ENCODE measurements around the gene EDEM3.

The EDEM3 gene

DNA sequence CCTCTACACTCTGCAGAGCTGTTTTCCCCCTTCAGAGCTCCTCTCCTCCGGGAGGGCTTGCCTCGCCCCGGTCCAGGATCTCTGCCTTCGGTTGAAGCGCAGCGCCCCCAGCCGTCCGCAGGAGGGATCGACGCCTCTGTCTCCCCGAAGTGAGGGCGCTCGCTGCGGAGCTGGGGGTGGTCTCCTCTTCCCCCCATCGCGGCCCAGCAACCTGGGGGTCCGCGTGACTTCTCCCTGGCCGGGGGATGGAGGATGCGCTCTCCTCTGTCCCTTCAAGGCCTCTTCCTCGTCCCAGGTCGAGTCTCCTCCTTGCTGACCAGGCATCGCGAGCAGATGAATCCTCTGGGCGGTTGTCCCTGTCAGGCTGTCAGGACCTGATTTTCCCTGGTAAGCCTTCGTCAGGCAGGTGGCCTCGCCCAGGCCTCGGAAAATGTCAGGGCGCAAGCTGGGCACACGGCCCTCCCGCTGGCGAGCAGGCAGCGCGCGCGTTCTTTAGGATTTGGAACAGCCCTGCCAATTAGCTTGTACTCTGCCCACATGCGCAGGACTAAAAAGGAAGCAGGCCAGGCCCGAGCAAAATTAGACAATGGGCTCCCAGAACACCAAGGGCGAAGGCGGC, 90.5 kb downstream of the EDEM3 start:
- H3K27me3 ChIP-seq (replicated peaks; ENCODE audit: control insufficient read depth, insufficient read depth, low read length) = no peaks in the 10 kb centered on the region
- peak overlapping the region; percentile 19; the same call in 1 of the 2 replicates for H3K4me3 ChIP-seq (replicated peaks; ENCODE audit: low read depth, low read length)
- no peaks in the 10 kb centered on the region for H3K36me3 ChIP-seq (ENCODE audit: control insufficient read depth, insufficient read depth, low read length)
- DNase-seq (ENCODE audit: extremely low read depth, insufficient read length) = peak; percentile 62
- TF ChIP-seq, protein P1, sequence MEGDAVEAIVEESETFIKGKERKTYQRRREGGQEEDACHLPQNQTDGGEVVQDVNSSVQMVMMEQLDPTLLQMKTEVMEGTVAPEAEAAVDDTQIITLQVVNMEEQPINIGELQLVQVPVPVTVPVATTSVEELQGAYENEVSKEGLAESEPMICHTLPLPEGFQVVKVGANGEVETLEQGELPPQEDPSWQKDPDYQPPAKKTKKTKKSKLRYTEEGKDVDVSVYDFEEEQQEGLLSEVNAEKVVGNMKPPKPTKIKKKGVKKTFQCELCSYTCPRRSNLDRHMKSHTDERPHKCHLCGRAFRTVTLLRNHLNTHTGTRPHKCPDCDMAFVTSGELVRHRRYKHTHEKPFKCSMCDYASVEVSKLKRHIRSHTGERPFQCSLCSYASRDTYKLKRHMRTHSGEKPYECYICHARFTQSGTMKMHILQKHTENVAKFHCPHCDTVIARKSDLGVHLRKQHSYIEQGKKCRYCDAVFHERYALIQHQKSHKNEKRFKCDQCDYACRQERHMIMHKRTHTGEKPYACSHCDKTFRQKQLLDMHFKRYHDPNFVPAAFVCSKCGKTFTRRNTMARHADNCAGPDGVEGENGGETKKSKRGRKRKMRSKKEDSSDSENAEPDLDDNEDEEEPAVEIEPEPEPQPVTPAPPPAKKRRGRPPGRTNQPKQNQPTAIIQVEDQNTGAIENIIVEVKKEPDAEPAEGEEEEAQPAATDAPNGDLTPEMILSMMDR (IDR thresholded peaks at IDR 0.05; ENCODE audit: insufficient read depth, low read length, poor library complexity, severe bottlenecking) = peak; percentile 94

DNA sequence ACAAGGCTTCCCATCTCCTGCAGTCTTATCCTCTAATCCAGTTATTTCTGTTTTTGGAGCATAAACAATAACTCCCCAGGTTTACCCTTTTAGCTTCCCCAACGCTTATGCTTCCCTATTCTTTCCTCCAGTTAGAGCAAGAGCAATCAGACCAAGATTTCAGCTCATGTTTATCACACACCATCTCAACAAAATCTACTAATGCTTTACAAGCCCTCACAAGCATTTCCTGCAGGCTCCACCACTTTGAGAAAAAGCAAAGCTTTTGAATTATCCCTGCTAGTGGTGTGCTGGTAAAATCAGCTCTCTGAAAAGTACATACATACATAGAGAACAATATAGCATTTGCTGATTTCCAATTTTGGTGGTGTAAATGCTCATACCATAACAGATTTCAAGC, 92.9 kb downstream of the EDEM3 start:
- no peak for DNase-seq (ENCODE audit: extremely low read depth, insufficient read length)
- no peak overlapping the region for H3K4me3 ChIP-seq (replicated peaks; ENCODE audit: low read depth, low read length)
- TF ChIP-seq, protein P1 (IDR thresholded peaks at IDR 0.05; ENCODE audit: insufficient read depth, low read length, poor library complexity, severe bottlenecking) = no peak
- no peaks in the 10 kb centered on the region for H3K36me3 ChIP-seq (ENCODE audit: control insufficient read depth, insufficient read depth, low read length)
- no peaks in the 10 kb centered on the region for H3K27me3 ChIP-seq (replicated peaks; ENCODE audit: control insufficient read depth, insufficient read depth, low read length)

DNA sequence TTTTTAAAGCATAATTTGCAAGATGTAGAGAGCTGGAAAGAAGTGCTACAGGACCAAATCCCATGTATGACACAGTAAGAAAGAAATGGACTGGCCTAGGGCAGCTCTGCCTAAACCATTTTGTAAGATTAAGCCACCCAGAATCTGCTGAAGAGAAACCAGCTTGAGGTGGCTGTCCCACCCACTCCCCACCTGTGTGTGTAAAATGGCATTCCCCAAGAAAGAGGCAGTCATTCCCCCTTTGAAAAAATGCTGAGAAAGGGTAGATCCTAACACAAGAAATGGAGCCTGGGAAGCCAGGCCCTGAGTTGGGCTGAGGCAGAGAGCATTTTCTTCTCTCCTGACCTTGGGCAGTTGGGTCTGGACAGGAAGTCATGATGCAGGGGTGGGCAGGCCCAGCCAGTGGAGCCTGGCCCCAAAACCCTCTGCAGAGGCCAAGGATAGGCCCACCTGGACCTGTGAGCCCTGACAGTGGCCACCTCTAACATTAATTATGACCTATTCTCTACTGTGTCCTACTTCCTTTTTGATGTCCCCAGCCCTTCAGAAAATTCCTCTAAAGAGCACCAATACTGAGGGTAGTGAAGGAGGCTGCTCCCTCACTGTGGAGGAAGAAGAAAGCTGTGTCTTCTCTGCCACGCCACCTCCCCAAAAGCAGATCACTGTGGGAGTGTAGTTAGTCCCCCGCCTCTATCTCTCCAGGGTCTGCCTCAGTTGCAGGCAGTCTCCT, 94.0 kb downstream of the EDEM3 start:
- no peak overlapping the region for H3K4me3 ChIP-seq (replicated peaks; ENCODE audit: low read depth, low read length)
- H3K36me3 ChIP-seq (ENCODE audit: control insufficient read depth, insufficient read depth, low read length) = no peaks in the 10 kb centered on the region
- TF ChIP-seq, protein P1 (IDR thresholded peaks at IDR 0.05; ENCODE audit: insufficient read depth, low read length, poor library complexity, severe bottlenecking) = no peak
- no peaks in the 10 kb centered on the region for H3K27me3 ChIP-seq (replicated peaks; ENCODE audit: control insufficient read depth, insufficient read depth, low read length)
- DNase-seq (ENCODE audit: extremely low read depth, insufficient read length) = no peak

DNA sequence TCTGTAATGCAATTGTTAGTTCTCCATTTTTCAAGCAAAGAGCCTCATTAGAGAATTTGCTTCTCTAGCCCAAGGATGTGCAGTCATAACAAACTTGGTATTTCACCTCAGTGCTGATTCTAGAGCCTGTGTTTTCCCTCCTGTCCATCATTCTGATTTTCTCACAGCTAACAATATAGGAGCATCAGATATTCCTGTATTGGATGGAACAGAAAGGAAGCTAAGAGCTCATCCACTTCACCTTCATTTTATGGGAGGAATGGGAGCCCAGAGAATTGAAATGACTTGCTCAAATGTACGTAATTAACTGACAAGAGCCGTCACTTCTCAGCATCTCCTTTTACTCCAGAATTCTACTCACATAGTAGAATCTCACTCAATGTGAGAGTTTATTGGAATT, 96.6 kb downstream of the EDEM3 start:
- TF ChIP-seq, protein P1 (IDR thresholded peaks at IDR 0.05; ENCODE audit: insufficient read depth, low read length, poor library complexity, severe bottlenecking) = no peak
- no peaks in the 10 kb centered on the region for H3K27me3 ChIP-seq (replicated peaks; ENCODE audit: control insufficient read depth, insufficient read depth, low read length)
- no peaks in the 10 kb centered on the region for H3K36me3 ChIP-seq (ENCODE audit: control insufficient read depth, insufficient read depth, low read length)
- H3K4me3 ChIP-seq (replicated peaks; ENCODE audit: low read depth, low read length) = no peak overlapping the region
- DNase-seq (ENCODE audit: extremely low read depth, insufficient read length) = no peak

DNA sequence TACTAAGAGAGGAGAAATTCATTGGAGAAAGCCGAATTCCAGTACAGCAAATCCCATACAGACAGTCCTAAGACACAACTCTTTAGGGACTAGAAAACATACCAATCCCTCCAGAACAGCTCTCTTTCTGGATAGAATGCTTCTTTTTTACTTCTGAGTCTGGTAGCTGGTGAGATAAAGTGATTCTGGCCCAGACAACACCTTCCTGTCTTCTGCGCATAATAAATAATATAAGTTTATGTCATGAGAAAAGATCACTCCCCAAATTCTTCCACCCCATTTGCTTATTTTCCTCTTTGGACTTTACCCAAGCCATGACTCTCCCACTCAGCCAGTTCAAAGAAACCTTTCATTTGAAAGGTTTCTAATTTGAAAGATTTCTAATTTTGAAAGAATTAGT, 98.4 kb downstream of the EDEM3 start:
- Histone ChIP-seq H3K36me3 (ENCODE audit: control insufficient read depth, insufficient read depth, low read length) (no peaks in the 10 kb centered on the region), H3K27me3 (replicated peaks; ENCODE audit: control insufficient read depth, insufficient read depth, low read length) (no peaks in the 10 kb centered on the region), H3K4me3 (replicated peaks; ENCODE audit: low read depth, low read length) (no peak overlapping the region)
- TF ChIP-seq, protein P1 (IDR thresholded peaks at IDR 0.05; ENCODE audit: insufficient read depth, low read length, poor library complexity, severe bottlenecking) = no peak
- no peak for DNase-seq (ENCODE audit: extremely low read depth, insufficient read length)
